GM12873 (cell line): ENCODE data around the gene SMOC1.

Experiments used
- CTCF ChIP-seq: IDR thresholded peaks from 2 replicates; pipeline ENCODE4 v1.5.1; 2012; ENCODE audit warnings: low read depth, mild to moderate bottlenecking, moderate library complexity, low read length, control low read depth; ENCODE audit not compliant: insufficient read depth; ENCODE audit errors: missing control alignments

The SMOC1 gene

DNA sequence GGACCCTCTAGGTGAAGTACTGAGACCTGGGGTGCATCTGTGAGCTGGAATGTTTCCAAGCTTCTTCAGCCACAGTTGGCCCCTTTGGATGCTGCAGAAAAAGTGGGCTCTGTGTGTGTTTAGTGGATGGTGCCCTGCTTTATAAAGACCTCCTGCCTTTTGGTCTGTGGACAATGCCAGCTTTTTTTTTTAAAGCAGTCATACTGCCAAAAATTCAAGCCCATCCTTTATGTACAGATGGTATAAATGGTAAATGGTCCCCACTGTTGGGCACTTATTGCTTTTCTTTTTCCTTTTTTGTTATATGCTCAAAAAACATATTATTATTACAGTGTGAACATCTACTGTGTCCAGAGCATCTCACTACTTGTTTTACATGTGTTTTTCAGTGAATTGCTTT, 81.1 kb downstream of the SMOC1 start:
- TF ChIP-seq CTCF, result no peak

DNA sequence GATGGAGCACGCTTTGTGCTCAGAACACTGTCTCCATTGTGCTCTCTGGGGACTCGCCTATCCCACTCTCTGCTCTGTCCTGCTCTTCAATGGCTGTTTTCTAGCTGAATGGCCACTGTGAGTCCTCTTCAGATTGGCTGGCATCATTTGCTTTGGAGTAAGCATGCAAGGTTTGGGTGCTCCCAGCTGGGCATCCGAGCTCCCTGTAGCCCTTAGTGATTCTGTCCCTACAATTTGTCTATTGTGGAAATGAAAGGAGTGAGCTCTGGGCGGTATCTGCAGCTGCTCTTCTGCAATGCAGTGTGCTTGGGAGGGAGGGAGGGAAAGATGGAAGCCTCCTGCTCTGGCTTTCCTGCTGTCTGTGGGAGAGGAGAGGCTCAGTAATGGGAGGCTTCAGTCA, 84.8 kb downstream of the SMOC1 start:
- no peak for TF ChIP-seq CTCF

- no peak for TF ChIP-seq CTCF
Measured at GRCh38 chr14:69964841-69965240, 85.6 kb downstream of the SMOC1 start.

DNA sequence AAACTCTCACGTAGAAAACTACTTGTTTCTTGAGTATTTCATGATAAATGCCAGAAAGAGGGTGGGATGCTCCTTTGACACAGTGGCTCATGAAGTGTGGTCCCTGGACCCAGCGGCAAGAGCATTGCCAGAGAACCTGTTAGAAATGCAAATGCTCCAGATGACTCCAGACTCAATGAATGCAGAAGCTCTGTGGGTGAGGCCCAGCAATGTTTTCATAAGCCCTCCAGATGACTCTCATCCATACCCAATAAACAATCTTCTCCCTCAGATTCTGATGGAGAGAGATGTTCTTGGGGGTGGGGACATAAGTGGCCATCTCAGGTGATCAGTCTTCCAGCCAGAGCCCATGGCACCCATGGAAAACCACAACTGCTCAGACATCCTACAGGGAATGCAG, 88.9 kb downstream of the SMOC1 start:
- TF ChIP-seq CTCF, result no peak

GRCh38 chr14:69968681-69969080, 89.5 kb downstream of the SMOC1 start:
- no peak for TF ChIP-seq CTCF

- no peak for TF ChIP-seq CTCF
Measured at GRCh38 chr14:69972755-69973154, 93.5 kb downstream of the SMOC1 start.

- TF ChIP-seq CTCF, result no peak
Measured at GRCh38 chr14:69973846-69974245, 94.6 kb downstream of the SMOC1 start.
